CD4-positive, alpha-beta T cell (primary cell): ENCODE data around the gene SEC62. TPM values are rescaled to one million over a fixed set of nuclear protein-coding genes. Genes with fewer than 3 reads are reported as not detected.

Experiments used
- ATAC-seq: fragments of 200-7000 bp; cut with Tn5 transposase; one replicate; pipeline ENCODE4 v1.10.0; 2022; ENCODE audit warnings: mild to moderate bottlenecking; ENCODE audit not compliant: poor library complexity
- CTCF ChIA-PET: fragments of 350-600 bp; sonication (Branson Sonifier 250); formaldehyde crosslinking; loops from one replicate; lab custom pipeline; 2021; ENCODE audit warnings: antibody characterized with exemption, inconsistent platforms; lab: Charles Lee
- POLR2A ChIA-PET: fragments of 350-600 bp; sonication (Branson Sonifier 250); formaldehyde crosslinking; loops from one replicate; lab custom pipeline; 2021; ENCODE audit warnings: antibody characterized with exemption, inconsistent platforms; lab: Charles Lee
- DNase-seq, 14 experiments: peaks; one replicate each; pipeline ENCODE4 v3.0.0-alpha.2; 2013 to 2020; ENCODE audit warnings: mixed read lengths in 2 of 14
- H3K27ac ChIP-seq, 2 donors: one replicate each; pipeline versions ENCODE4 v1.5.1 to v1.7.0; 2013; ENCODE audit warnings: low read length in 2 of 2, low read depth in 1 of 2, mild to moderate bottlenecking in 1 of 2
- H3K27me3 ChIP-seq, 2 experiments: 1 replicate in 1 of 2; 2 replicates in 1 of 2; pipeline versions ENCODE4 v1.6.1 to v1.7.0; 2013; ENCODE audit warnings: low read length in 2 of 2, control low read depth in 1 of 2, mild to moderate bottlenecking in 1 of 2, moderate library complexity in 1 of 2; ENCODE audit not compliant: insufficient read depth in 2 of 2, control insufficient read depth in 1 of 2
- H3K36me3 ChIP-seq: one replicate; pipeline ENCODE4 v1.6.1; 2013; ENCODE audit warnings: low read length, control low read depth; ENCODE audit not compliant: insufficient read depth
- H3K4me1 ChIP-seq: one replicate; pipeline ENCODE4 v1.6.1; 2013; ENCODE audit warnings: low read length, control low read depth; ENCODE audit not compliant: insufficient read depth
- H3K4me3 ChIP-seq: one replicate; pipeline ENCODE4 v1.5.1; 2013; ENCODE audit warnings: mild to moderate bottlenecking, low read length, moderate library complexity
- H3K9me3 ChIP-seq, 2 experiments: 1 replicate in 1 of 2; 2 replicates in 1 of 2; pipeline versions ENCODE4 v1.6.1 to v1.7.0; 2013; ENCODE audit warnings: low read length in 2 of 2, mild to moderate bottlenecking in 2 of 2, control low read depth in 1 of 2, moderate library complexity in 1 of 2; ENCODE audit not compliant: control insufficient read depth in 1 of 2, insufficient read depth in 1 of 2
- H3K27ac Mint-ChIP-seq: one replicate; pipeline ENCODE4 v1.8.0; 2020; ENCODE audit warnings: mixed read lengths
- H3K27me3 Mint-ChIP-seq: one replicate; pipeline ENCODE4 v1.8.0; 2021; ENCODE audit warnings: mixed read lengths
- H3K36me3 Mint-ChIP-seq: one replicate; pipeline ENCODE4 v1.8.0; 2021; ENCODE audit warnings: low read depth, mixed read lengths
- H3K4me1 Mint-ChIP-seq: one replicate; pipeline ENCODE4 v1.8.0; 2021; ENCODE audit warnings: low read depth, mixed read lengths
- H3K4me3 Mint-ChIP-seq: one replicate; pipeline ENCODE4 v1.8.0; 2020; ENCODE audit warnings: mild to moderate bottlenecking, mixed read lengths
- H3K9me3 Mint-ChIP-seq: one replicate; pipeline ENCODE4 v1.8.0; 2020; ENCODE audit warnings: mixed read lengths
- CTCF ChIP-seq: fragments of 200-600 bp; IDR thresholded peaks from one replicate; pipeline ENCODE4 v1.8.0; 2022; ENCODE audit warnings: antibody characterized with exemption, mild to moderate bottlenecking
- intact Hi-C, 2 experiments: fragments of 100-400 bp; cut with DNase I in 1 of 2; cut with micrococcal nuclease in 1 of 2; formaldehyde crosslinking; loops; one replicate each; pipeline versions ENCODE4 v1.15.1 to v1.9.0; 2023 to 2025; cut with DNase I, micrococcal nuclease
- total RNA-seq, 174 experiments: library from RNA in 2 of 174; stranded (reverse) in 2 of 174; gene quantifications; one replicate each; pipeline ENCODE4 v1.2.3 and lab custom pipeline; 2021 to 2026

Gene SEC62
- total RNA-seq, 2 experiments from 2014 or later = 113 to 117 TPM

GRCh38 chr3:169955406-169955805, 11.2 kb upstream of the SEC62 start:
- DNase-seq (no peak), ATAC-seq (no peak)
- no peak overlapping the region for H3K4me3 ChIP-seq
- ChIA-PET POLR2A (interaction anchor here (2.8 kb wide), 1 partner anchor 11 kb away, joined by 10 read pairs; the partner anchor contains the start of gene SEC62), CTCF (no interaction called here)
- Mint-ChIP-seq H3K27ac (no peak overlapping the region), H3K4me3 (no peak overlapping the region), H3K4me1 (no peaks in the 10 kb centered on the region), H3K9me3 (no peaks in the 10 kb centered on the region), H3K36me3 (no peaks in the 10 kb centered on the region), H3K27me3 (peaks cover 14% of the 10 kb centered on the region)
- peaks cover 0 to 6% of the 10 kb centered on the region in 2 experiments for H3K27me3 ChIP-seq
- H3K4me1 ChIP-seq = no peaks in the 10 kb centered on the region
- no peaks in the 10 kb centered on the region for H3K9me3 ChIP-seq
- no peak for TF ChIP-seq CTCF
- H3K36me3 ChIP-seq = no peaks in the 10 kb centered on the region
- H3K27ac ChIP-seq = no peak overlapping the region
- intact Hi-C loops = no loop called here

GRCh38 chr3:169964176-169964575, 2.4 kb upstream of the SEC62 start:
- ATAC-seq = no peak
- TF ChIP-seq CTCF = no peak
- CTCF ChIA-PET = interaction anchor here (1.1 kb wide), 1 partner anchor 15 kb away, joined by 4 read pairs; no protein-coding TSS in a partner anchor
- Histone ChIP-seq H3K4me3 (no peak overlapping the region), H3K4me1 (peaks cover 11% of the 10 kb centered on the region), H3K27me3 (no peaks in the 10 kb centered on the region), H3K36me3 (no peaks in the 10 kb centered on the region), H3K27ac (no peak overlapping the region), H3K9me3 (no peaks in the 10 kb centered on the region)
- POLR2A ChIA-PET = no interaction called here
- no peak for DNase-seq
- H3K27me3 Mint-ChIP-seq = no peaks in the 10 kb centered on the region
- peaks cover 56% of the 10 kb centered on the region for H3K4me1 Mint-ChIP-seq
- intact Hi-C loops = loop anchor here in 1 of 2 experiments (10.0 kb wide), 1 partner anchor 911 kb away; the partner anchor contains the start of gene RPL22L1
- H3K4me3 Mint-ChIP-seq = no peak overlapping the region
- no peaks in the 10 kb centered on the region for H3K9me3 Mint-ChIP-seq
- peaks cover 27% of the 10 kb centered on the region for H3K36me3 Mint-ChIP-seq
- H3K27ac Mint-ChIP-seq = peak overlapping the region; percentile 99

DNA sequence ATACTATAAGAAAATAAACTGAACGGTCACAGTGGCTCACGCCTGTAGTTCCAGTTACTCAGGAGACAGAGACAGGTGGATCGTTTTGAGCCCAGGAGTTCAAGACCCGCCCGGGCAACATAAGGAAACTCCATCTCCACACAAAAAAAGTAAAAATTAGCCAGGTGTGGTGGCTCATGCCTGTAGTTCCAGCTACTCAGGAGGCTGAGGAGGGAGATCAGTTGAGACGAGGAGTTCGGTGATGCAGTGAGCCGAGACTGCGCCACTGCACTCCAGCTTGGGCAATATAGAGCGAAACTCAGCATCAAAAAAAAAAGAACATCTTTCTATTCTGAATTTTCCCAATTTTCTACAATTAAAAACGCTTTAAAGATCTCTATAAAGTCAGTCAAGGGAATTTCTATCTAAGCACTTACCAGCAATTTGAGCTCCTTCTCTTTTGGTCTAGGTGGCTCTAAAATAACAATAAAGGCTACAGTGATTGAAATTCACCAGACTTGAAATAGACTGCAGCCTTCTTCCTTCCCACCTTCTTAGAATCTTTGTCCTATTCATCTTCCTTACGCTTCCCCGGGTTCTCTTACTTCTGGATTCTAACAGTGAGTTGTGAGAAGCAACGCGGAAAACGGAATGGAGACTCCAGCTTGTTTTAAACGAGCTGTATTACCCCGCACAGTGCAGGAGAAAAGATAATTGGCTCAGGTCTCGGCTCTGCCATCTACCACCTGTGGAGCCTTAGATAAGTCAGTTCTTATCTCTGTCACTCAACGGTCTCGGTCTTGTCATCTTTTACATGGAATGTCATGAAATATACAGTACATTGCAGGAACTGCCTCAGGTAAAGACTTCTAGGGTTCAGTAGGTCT, 812 bp upstream of the SEC62 start:
- CTCF ChIA-PET = interaction anchor here (0.7 to 2.2 kb wide), 6 partner anchors 12 to 202 kb away, joined by 3 to 13 read pairs (median 3); partner anchors contain the start of gene MYNN
- POLR2A ChIA-PET = interaction anchor here (0.6 to 4.0 kb wide), 26 partner anchors 11 to 1013 kb away, joined by 3 to 53 read pairs (median 11); partner anchors contain the start of genes GPR160, LRRC31, LRRC34 and LRRIQ4
- H3K27ac Mint-ChIP-seq = peak overlapping the region; percentile 99
- Histone ChIP-seq H3K4me1 (peaks cover 13% of the 10 kb centered on the region), H3K4me3 (peak overlapping the region; percentile 66), H3K36me3 (no peaks in the 10 kb centered on the region), H3K27me3 (no peaks in the 10 kb centered on the region), H3K27ac (peak overlapping the region; percentile 84 to 92), H3K9me3 (no peaks in the 10 kb centered on the region)
- H3K9me3 Mint-ChIP-seq = no peaks in the 10 kb centered on the region
- ATAC-seq (peak; percentile 39), DNase-seq (peak in 1 of 14 experiments; percentile 7)
- intact Hi-C loops = loop anchor here (1.0 to 10.0 kb wide), 11 partner anchors 67 to 909 kb away; partner anchors contain the start of genes LRRC34 (in 1 of the 2), LRRIQ4 (in 1 of the 2), MYNN (in 1 of the 2) and RPL22L1 (in 1 of the 2)
- no peaks in the 10 kb centered on the region for H3K27me3 Mint-ChIP-seq
- peaks cover 72% of the 10 kb centered on the region for H3K4me1 Mint-ChIP-seq
- peak overlapping the region; percentile 99 for H3K4me3 Mint-ChIP-seq
- TF ChIP-seq CTCF = no peak
- peaks cover 38% of the 10 kb centered on the region for H3K36me3 Mint-ChIP-seq
